GM12891 (cell line): Measurements from ENCODE around the gene TNFRSF13B.

Experiments
- DNase-seq: peaks from one replicate; pipeline ENCODE4 v3.0.0; 2011; ENCODE audit warnings: low spot score; ENCODE audit not compliant: insufficient read length
- FAIRE-seq: peaks from 2 replicates; lab custom pipeline; 2011; peaks lifted over from hg19 to GRCh38; lab: Jason Lieb, UNC
- PAX5 ChIP-seq: IDR thresholded peaks from 2 replicates; pipeline ENCODE4 v1.6.1; 2011; ENCODE audit warnings: low read length, moderate library complexity, mild to moderate bottlenecking; ENCODE audit not compliant: insufficient read depth, severe bottlenecking
- POLR2A ChIP-seq: IDR thresholded peaks from 2 replicates; pipeline ENCODE4 v1.6.1; 2011; ENCODE audit warnings: low read depth, low read length, control low read depth
- POLR2AphosphoS5 ChIP-seq: IDR thresholded peaks from 2 replicates; pipeline ENCODE4 v1.6.1; 2011; ENCODE audit warnings: low read depth, low read length, control low read depth
- POU2F2 ChIP-seq: IDR thresholded peaks from 2 replicates; pipeline ENCODE4 v1.6.1; 2011; ENCODE audit warnings: low read depth, mild to moderate bottlenecking, control low read depth, low read length, moderate library complexity
- SPI1 ChIP-seq: IDR thresholded peaks from 2 replicates; pipeline ENCODE4 v1.6.1; 2011; ENCODE audit warnings: low read depth, low read length, control low read depth
- TAF1 ChIP-seq: IDR thresholded peaks from 2 replicates; pipeline ENCODE4 v1.6.1; 2011; ENCODE audit warnings: low read depth, low read length, control low read depth

Gene TNFRSF13B

DNA sequence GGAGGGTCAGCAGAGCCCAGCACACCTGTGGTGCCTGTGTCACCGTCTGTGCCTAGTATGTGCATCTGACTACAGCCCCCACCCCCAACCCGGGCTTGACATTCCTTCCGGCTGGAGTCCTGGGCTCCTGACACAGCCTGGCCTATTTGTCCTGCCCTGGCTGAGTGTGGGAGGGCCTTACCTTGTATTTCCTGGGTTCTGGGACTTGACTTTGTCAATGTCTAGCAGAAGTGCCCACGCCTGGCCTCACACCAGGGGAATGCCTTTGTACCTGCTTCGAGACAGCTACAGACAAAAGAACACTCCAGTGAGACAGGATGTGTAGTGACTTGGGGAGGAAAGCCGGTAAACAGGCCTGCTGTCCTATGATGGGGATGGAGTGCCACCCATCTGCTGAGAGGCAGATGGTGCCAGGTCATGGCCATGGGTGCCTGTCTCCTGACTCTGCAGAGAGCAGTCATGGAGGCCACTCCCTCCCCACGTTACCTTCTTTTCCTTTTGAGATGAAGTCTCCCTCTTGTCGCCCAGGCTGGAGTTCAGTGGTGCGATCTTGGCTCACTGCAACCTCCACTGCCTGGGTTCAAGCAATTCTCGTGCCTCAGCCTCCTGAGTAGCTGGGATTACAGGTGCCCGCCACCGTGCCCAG, 42.8 kb downstream of the TNFRSF13B start:
- no peak for TF ChIP-seq POU2F2
- no peak for TF ChIP-seq PAX5
- TF ChIP-seq POLR2AphosphoS5: no peak
- TF ChIP-seq POLR2A: no peak
- no peak for TF ChIP-seq SPI1
- no peak for TF ChIP-seq TAF1
- no peak for FAIRE-seq
- DNase-seq: no peak

DNA sequence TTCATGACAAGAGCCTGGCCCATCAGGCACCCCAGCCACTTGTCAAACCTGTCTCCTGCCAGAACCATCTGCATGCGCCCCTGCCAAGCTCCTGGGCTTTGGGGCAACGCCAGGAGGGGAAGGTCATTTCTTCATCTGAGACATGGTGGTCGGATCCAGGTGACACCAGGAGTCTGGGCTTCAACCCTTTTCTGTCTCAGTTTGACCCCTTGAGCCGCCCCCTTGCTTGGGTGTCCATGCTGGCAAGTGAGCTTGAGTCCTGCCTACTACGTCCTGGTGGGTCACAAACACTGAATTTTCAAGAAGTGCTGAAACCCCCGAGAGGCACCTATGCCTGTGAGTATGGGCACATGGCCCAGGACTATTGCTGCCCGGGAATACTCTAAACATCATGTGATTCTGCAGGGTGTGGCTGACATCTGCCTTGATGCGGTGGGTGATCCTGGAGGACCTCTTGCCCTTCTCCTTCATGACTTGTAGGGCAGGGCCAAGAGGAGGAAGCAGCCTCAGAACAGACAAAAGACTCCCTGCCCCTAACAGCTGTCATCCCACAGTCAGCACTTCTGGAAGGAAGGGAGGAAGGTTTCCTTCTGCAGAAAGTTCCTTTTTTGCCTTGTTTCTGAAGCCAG, 43.4 kb downstream of the TNFRSF13B start:
- DNase-seq (no peak), FAIRE-seq (no peak)
- no peak for TF ChIP-seq TAF1
- no peak for TF ChIP-seq SPI1
- no peak for TF ChIP-seq POLR2A
- TF ChIP-seq POLR2AphosphoS5: no peak
- no peak for TF ChIP-seq PAX5
- no peak for TF ChIP-seq POU2F2

DNA sequence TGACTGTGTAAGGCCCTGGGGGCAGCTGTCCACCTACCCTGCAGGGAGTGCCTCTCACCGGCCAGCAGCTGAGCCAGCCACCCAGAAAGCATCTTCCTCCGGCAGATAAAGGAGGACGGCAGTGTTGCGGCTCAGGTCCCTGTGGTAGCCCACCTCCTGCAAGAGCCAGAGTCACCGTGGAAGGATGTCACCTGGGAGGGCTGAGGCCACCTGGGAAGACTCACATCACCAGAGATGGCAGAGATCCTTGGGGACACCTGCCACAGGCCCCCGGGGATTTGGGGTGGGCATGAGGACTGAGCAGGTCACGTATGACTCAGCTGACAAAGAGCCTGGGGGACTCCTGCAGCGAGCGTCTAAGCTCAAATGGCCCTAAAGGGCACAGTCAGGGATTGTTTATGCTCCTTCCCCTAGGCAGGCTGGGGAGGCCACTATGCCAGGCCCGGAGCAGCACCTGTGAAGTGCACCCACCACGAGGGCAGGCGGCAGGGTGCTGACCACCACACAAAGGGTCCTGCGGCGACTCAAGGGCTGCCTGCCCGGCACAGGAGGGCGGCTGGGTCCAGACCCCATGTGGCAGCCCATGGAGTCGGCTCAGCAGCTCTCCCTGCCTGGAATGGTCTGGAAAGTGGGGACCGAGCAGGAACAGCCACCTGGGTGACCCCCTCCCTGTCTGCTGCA, 44.1 kb downstream of the TNFRSF13B start:
- DNase-seq (no peak), FAIRE-seq (no peak)
- no peak for TF ChIP-seq SPI1
- no peak for TF ChIP-seq TAF1
- no peak for TF ChIP-seq PAX5
- TF ChIP-seq POLR2A: no peak
- no peak for TF ChIP-seq POU2F2
- no peak for TF ChIP-seq POLR2AphosphoS5

DNA sequence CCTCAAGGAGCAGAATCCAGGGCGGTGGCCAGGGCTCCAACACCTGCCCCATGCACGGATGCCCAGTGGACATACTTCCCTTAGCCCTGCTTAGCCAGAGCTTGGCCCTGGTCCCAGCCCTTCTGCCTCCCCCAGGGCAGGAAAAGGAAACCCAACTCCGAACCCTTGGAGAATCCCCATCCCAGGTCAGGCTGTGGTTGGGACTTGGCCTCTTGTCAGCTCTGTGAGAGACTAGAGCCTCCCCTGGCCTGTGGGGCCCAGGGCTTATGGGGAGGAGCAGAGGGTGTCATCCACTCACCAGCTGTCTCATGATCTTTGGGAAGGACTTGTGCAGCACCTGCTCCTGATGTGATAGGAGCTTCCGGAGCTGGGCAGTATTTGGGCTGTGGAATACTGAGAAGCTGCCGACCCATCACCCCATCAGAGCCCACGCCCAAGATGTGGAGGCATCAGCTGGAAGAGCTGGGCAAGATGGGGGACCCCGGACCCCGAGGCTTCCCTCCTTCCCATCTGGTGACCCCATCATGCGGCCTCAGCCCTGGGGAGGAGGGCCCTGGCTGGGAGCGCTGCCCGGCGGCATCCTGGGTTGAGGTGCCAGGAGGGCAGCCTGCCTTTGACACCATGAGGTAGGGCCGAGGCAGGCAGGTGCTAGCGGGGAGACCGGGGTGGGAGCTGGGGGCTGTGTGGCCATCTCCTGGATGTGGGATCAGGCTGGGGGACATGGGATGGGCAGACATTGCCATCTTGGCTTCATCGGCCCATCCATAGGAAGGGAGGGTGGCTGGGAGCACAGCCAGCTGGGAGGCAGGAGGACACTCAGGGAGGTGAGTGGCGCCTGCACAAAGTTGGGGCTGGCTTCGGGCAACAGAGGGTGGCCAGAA, 45.1 kb downstream of the TNFRSF13B start:
- FAIRE-seq: no peak
- DNase-seq: no peak
- TF ChIP-seq POLR2A (no peak), TAF1 (no peak), SPI1 (no peak), POLR2AphosphoS5 (no peak), POU2F2 (no peak), PAX5 (no peak)

DNA sequence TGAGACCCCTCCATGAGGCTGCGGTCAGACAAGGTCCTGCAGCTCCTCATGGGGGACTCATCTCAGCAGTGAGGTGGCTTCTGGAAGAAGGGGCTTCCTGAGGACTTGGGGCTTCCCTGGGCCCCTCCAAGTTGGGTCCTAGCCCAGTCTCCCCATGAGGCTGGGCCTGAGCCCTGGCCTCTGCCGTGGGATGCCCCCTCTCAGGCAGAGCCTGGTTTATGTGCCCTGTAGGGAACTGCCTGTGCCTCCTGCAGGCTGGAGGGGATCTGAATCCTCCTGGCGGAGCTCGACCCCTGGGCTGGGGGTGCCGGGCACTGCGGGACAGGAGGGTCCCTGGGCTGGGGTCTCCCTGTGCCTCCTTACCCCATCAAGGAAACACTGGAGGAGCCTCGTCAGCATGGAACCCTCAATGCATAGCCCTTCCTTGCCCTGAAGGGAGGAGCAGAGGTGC, 45.8 kb downstream of the TNFRSF13B start:
- TF ChIP-seq POLR2AphosphoS5 (no peak), POU2F2 (no peak), TAF1 (no peak), POLR2A (no peak), PAX5 (no peak), SPI1 (no peak)
- DNase-seq: no peak
- FAIRE-seq: no peak

DNA sequence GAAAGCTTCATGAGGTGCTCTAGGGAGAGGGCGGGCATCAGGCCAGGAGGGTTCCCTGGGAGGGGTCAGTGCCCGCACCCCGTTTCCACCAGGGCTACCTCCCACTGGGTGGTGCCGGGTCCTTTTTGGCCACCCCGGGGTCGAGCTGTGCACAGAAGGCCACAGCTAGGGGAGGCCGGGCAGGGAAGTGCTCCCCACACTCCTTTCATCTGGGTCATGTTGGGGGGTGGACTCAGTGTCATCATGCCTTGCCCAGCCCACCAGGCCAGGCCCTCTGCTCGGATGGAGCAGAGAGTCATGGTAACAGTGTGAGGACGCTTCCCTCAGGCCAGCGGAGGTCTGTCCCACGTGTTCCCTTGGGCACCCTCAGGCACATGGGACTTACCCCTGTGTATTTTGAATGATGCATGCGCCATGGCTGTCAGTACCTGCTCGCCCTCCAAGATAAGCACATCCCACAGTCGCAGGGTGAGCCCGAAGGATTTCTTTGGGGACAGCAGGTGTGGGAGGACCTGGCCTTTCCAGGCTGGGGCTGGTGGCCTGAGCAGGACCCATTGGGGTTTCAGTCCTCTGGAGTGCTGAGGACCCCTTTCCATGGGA, 46.4 kb downstream of the TNFRSF13B start:
- no peak for TF ChIP-seq POLR2A
- no peak for TF ChIP-seq TAF1
- TF ChIP-seq POU2F2: no peak
- TF ChIP-seq POLR2AphosphoS5: no peak
- TF ChIP-seq SPI1: no peak
- no peak for TF ChIP-seq PAX5
- FAIRE-seq: no peak
- DNase-seq: no peak

DNA sequence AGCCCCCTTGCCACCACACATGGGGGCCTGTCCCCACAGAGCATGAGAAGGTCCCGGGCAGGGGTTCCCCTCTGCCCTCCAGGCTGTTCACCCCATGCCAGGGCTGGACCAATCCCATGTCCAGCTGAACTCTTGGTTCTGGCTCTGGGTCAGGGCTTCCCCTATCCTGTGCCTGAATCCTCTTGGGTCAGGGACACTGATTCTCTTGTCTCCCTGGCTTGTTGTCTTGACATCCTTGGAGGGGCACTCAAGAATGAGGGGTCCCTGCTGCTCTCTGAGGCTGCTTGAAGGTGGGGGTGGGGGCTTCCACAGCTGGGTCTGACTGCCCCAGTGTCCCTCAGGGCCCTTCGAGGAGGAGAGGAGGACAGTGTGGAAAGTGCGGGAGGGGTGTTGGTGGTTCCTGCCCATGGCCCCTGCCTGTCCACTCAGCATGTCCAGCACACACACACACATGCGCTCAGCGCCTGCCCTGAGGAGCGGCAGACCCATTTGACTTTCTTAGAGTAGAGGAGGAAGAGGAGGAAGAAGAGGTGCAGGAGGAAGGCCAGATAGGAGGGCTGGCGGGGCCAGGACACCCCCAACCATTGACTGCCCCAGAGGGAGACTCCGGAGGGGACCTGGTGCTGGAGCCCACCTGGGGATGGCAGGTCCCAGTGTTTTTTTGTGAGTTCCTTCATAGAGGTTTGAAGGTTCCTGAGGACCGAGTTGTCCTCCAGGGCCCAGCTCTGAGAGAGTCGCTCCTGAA, 47.0 kb downstream of the TNFRSF13B start:
- DNase-seq (no peak), FAIRE-seq (no peak)
- TF ChIP-seq POLR2A (no peak), SPI1 (no peak), POU2F2 (no peak), TAF1 (no peak), POLR2AphosphoS5 (no peak), PAX5 (no peak)
